ENCODE measurements around the gene DPF3.

The DPF3 gene

GRCh38 chr14:72781561-72782508, 112.1 kb downstream of the DPF3 start:
- Histone ChIP-seq H3K4me1 (ENCODE audit: control insufficient read depth, insufficient read depth, low read length) (no peaks in the 10 kb centered on the region), H3K9ac (ENCODE audit: low read length) (no peak overlapping the region), H3K9me3 (ENCODE audit: control insufficient read depth, insufficient read depth, low read depth, low read length) (peaks cover 9% of the 10 kb centered on the region), H3K27ac (ENCODE audit: low read depth, low read length) (no peak overlapping the region), H3K27me3 (ENCODE audit: control insufficient read depth, insufficient read depth, low read length) (no peaks in the 10 kb centered on the region), H3K36me3 (ENCODE audit: control insufficient read depth, insufficient read depth, low read length) (no peaks in the 10 kb centered on the region), H3K4me3 (ENCODE audit: low read depth, low read length) (no peak overlapping the region)

GRCh38 chr14:72780751-72781150, 113.2 kb downstream of the DPF3 start:
- Histone ChIP-seq H3K9me3 (ENCODE audit: control insufficient read depth, insufficient read depth, low read depth, low read length) (peaks cover 9% of the 10 kb centered on the region), H3K27me3 (ENCODE audit: control insufficient read depth, insufficient read depth, low read length) (no peaks in the 10 kb centered on the region), H3K4me1 (ENCODE audit: control insufficient read depth, insufficient read depth, low read length) (peaks cover 3% of the 10 kb centered on the region; the same call in 1 of the 2 replicates), H3K36me3 (ENCODE audit: control insufficient read depth, insufficient read depth, low read length) (no peaks in the 10 kb centered on the region), H3K9ac (ENCODE audit: low read length) (no peak overlapping the region), H3K4me3 (ENCODE audit: low read depth, low read length) (no peak overlapping the region), H3K27ac (ENCODE audit: low read depth, low read length) (no peak overlapping the region)

- no peaks in the 10 kb centered on the region for H3K27me3 ChIP-seq (ENCODE audit: control insufficient read depth, insufficient read depth, low read length)
- H3K36me3 ChIP-seq (ENCODE audit: control insufficient read depth, insufficient read depth, low read length): no peaks in the 10 kb centered on the region
- H3K9ac ChIP-seq (ENCODE audit: low read length): no peak overlapping the region
- peaks cover 3% of the 10 kb centered on the region; the same call in 1 of the 2 replicates for H3K4me1 ChIP-seq (ENCODE audit: control insufficient read depth, insufficient read depth, low read length)
- H3K9me3 ChIP-seq (ENCODE audit: control insufficient read depth, insufficient read depth, low read depth, low read length): peaks cover 9% of the 10 kb centered on the region
- no peak overlapping the region for H3K27ac ChIP-seq (ENCODE audit: low read depth, low read length)
- H3K4me3 ChIP-seq (ENCODE audit: low read depth, low read length): no peak overlapping the region
Observed at GRCh38 chr14:72779679-72780078, 114.2 kb downstream of the DPF3 start.

- Histone ChIP-seq H3K4me1 (ENCODE audit: control insufficient read depth, insufficient read depth, low read length) (peaks cover 3% of the 10 kb centered on the region; the same call in 1 of the 2 replicates), H3K27me3 (ENCODE audit: control insufficient read depth, insufficient read depth, low read length) (no peaks in the 10 kb centered on the region), H3K36me3 (ENCODE audit: control insufficient read depth, insufficient read depth, low read length) (no peaks in the 10 kb centered on the region), H3K9ac (ENCODE audit: low read length) (no peak overlapping the region), H3K4me3 (ENCODE audit: low read depth, low read length) (no peak overlapping the region), H3K27ac (ENCODE audit: low read depth, low read length) (no peak overlapping the region), H3K9me3 (ENCODE audit: control insufficient read depth, insufficient read depth, low read depth, low read length) (peaks cover 9% of the 10 kb centered on the region)
Observed at GRCh38 chr14:72777636-72778035, 116.3 kb downstream of the DPF3 start.

GRCh38 chr14:72776701-72777261, 117.1 kb downstream of the DPF3 start:
- Histone ChIP-seq H3K36me3 (ENCODE audit: control insufficient read depth, insufficient read depth, low read length) (no peaks in the 10 kb centered on the region), H3K4me3 (ENCODE audit: low read depth, low read length) (no peak overlapping the region), H3K9ac (ENCODE audit: low read length) (no peak overlapping the region), H3K9me3 (ENCODE audit: control insufficient read depth, insufficient read depth, low read depth, low read length) (peaks cover 9% of the 10 kb centered on the region), H3K27ac (ENCODE audit: low read depth, low read length) (no peak overlapping the region), H3K4me1 (ENCODE audit: control insufficient read depth, insufficient read depth, low read length) (peaks cover 3% of the 10 kb centered on the region; the same call in 1 of the 2 replicates), H3K27me3 (ENCODE audit: control insufficient read depth, insufficient read depth, low read length) (no peaks in the 10 kb centered on the region)

GRCh38 chr14:72775923-72776554, 117.9 kb downstream of the DPF3 start:
- no peak overlapping the region for H3K4me3 ChIP-seq (ENCODE audit: low read depth, low read length)
- H3K9ac ChIP-seq (ENCODE audit: low read length): no peak overlapping the region
- no peak overlapping the region for H3K27ac ChIP-seq (ENCODE audit: low read depth, low read length)
- H3K9me3 ChIP-seq (ENCODE audit: control insufficient read depth, insufficient read depth, low read depth, low read length): peaks cover 9% of the 10 kb centered on the region
- H3K36me3 ChIP-seq (ENCODE audit: control insufficient read depth, insufficient read depth, low read length): no peaks in the 10 kb centered on the region
- H3K27me3 ChIP-seq (ENCODE audit: control insufficient read depth, insufficient read depth, low read length): no peaks in the 10 kb centered on the region
- peaks cover 3% of the 10 kb centered on the region; the same call in 1 of the 2 replicates for H3K4me1 ChIP-seq (ENCODE audit: control insufficient read depth, insufficient read depth, low read length)

- H3K27ac ChIP-seq (ENCODE audit: low read depth, low read length): no peak overlapping the region
- H3K4me1 ChIP-seq (ENCODE audit: control insufficient read depth, insufficient read depth, low read length): peaks cover 3% of the 10 kb centered on the region; the same call in 1 of the 2 replicates
Observed at GRCh38 chr14:72774894-72775620, 118.8 kb downstream of the DPF3 start.

GRCh38 chr14:72774141-72774540, 119.8 kb downstream of the DPF3 start:
- Histone ChIP-seq H3K27me3 (ENCODE audit: control insufficient read depth, insufficient read depth, low read length) (no peaks in the 10 kb centered on the region), H3K36me3 (ENCODE audit: control insufficient read depth, insufficient read depth, low read length) (no peaks in the 10 kb centered on the region), H3K9ac (ENCODE audit: low read length) (no peak overlapping the region), H3K4me1 (ENCODE audit: control insufficient read depth, insufficient read depth, low read length) (peaks cover 3% of the 10 kb centered on the region; the same call in 1 of the 2 replicates), H3K9me3 (ENCODE audit: control insufficient read depth, insufficient read depth, low read depth, low read length) (peaks cover 9% of the 10 kb centered on the region), H3K27ac (ENCODE audit: low read depth, low read length) (no peak overlapping the region), H3K4me3 (ENCODE audit: low read depth, low read length) (no peak overlapping the region)

More at GRCh38 chr14:72774894-72775620, 118.8 kb downstream of the DPF3 start:
- no peak overlapping the region for H3K4me3 ChIP-seq (ENCODE audit: low read depth, low read length)
- no peaks in the 10 kb centered on the region for H3K36me3 ChIP-seq (ENCODE audit: control insufficient read depth, insufficient read depth, low read length)
- H3K9ac ChIP-seq (ENCODE audit: low read length): no peak overlapping the region
- H3K27me3 ChIP-seq (ENCODE audit: control insufficient read depth, insufficient read depth, low read length): no peaks in the 10 kb centered on the region
- H3K9me3 ChIP-seq (ENCODE audit: control insufficient read depth, insufficient read depth, low read depth, low read length): peaks cover 9% of the 10 kb centered on the region

- Histone ChIP-seq H3K27ac (ENCODE audit: low read depth, low read length) (no peak overlapping the region), H3K9me3 (ENCODE audit: control insufficient read depth, insufficient read depth, low read depth, low read length) (peaks cover 3% of the 10 kb centered on the region; the same call in 1 of the 2 replicates)
Observed at GRCh38 chr14:72771561-72771960, 122.3 kb downstream of the DPF3 start.

GRCh38 chr14:72766296-72766695, 127.6 kb downstream of the DPF3 start:
- no peak overlapping the region for H3K4me3 ChIP-seq (ENCODE audit: low read depth, low read length)
- H3K36me3 ChIP-seq (ENCODE audit: control insufficient read depth, insufficient read depth, low read length): no peaks in the 10 kb centered on the region
- no peak overlapping the region for H3K9ac ChIP-seq (ENCODE audit: low read length)
- no peaks in the 10 kb centered on the region for H3K27me3 ChIP-seq (ENCODE audit: control insufficient read depth, insufficient read depth, low read length)
- no peak overlapping the region for H3K27ac ChIP-seq (ENCODE audit: low read depth, low read length)
- peaks cover 5% of the 10 kb centered on the region; the same call in 1 of the 2 replicates for H3K9me3 ChIP-seq (ENCODE audit: control insufficient read depth, insufficient read depth, low read depth, low read length)
- H3K4me1 ChIP-seq (ENCODE audit: control insufficient read depth, insufficient read depth, low read length): no peaks in the 10 kb centered on the region

More at GRCh38 chr14:72771561-72771960, 122.3 kb downstream of the DPF3 start:
- H3K9ac ChIP-seq (ENCODE audit: low read length): no peak overlapping the region
- H3K4me3 ChIP-seq (ENCODE audit: low read depth, low read length): no peak overlapping the region
- peaks cover 3% of the 10 kb centered on the region; the same call in 1 of the 2 replicates for H3K4me1 ChIP-seq (ENCODE audit: control insufficient read depth, insufficient read depth, low read length)
- H3K36me3 ChIP-seq (ENCODE audit: control insufficient read depth, insufficient read depth, low read length): no peaks in the 10 kb centered on the region
- no peaks in the 10 kb centered on the region for H3K27me3 ChIP-seq (ENCODE audit: control insufficient read depth, insufficient read depth, low read length)
